ENCODE measurements around the gene TMEM131. TPM values are rescaled to one million over a fixed set of nuclear protein-coding genes. Genes with fewer than 3 reads are reported as not detected.

TMEM131 gene
- total and polyA plus RNA-seq, 3 donors from 2014 or later = 35.0 to 54.8 (median 49.6) TPM

- DNase-seq = no peak
- Histone ChIP-seq H3K9me3 (no peaks in the 10 kb centered on the region), H3K36me3 (ENCODE audit: low read depth, missing control alignments) (no peaks in the 10 kb centered on the region), H3K4me1 (no peaks in the 10 kb centered on the region), H3K4me3 (no peak overlapping the region), H3K27me3 (no peaks in the 10 kb centered on the region), H3K27ac (no peak overlapping the region)
- intact Hi-C loops (cut with DNase I; ENCODE audit: low total_unique reads) = no loop called here
- 96% methylated on average over 9 of the region's 9 CpGs for WGBS, 2 donors
- TF ChIP-seq POLR2A (IDR thresholded peaks at IDR 0.05) (no peak), CTCF (IDR thresholded peaks at IDR 0.05) (no peak)
Measured at GRCh38 chr2:97910403-97911205, 85.1 kb downstream of the TMEM131 start.

GRCh38 chr2:97908208-97908676 lies 87.5 kb downstream of the TMEM131 start:
- 88 to 93% methylated on average over 6 of the region's 6 CpGs for WGBS, 2 donors
- intact Hi-C loops (cut with DNase I; ENCODE audit: low total_unique reads) = no loop called here
- H3K27me3 ChIP-seq = no peaks in the 10 kb centered on the region
- no peak overlapping the region for H3K27ac ChIP-seq
- DNase-seq = no peak
- no peaks in the 10 kb centered on the region for H3K36me3 ChIP-seq (ENCODE audit: low read depth, missing control alignments)
- H3K4me3 ChIP-seq = no peak overlapping the region
- no peaks in the 10 kb centered on the region for H3K4me1 ChIP-seq
- TF ChIP-seq POLR2A (IDR thresholded peaks at IDR 0.05) (no peak), CTCF (IDR thresholded peaks at IDR 0.05) (no peak)
- H3K9me3 ChIP-seq = no peaks in the 10 kb centered on the region

- H3K27ac ChIP-seq = no peak overlapping the region
- intact Hi-C loops (cut with DNase I; ENCODE audit: low total_unique reads) = no loop called here
- no peak for DNase-seq
Measured at GRCh38 chr2:97907369-97908100, 88.2 kb downstream of the TMEM131 start.

GRCh38 chr2:97906307-97906706 lies 89.4 kb downstream of the TMEM131 start:
- Histone ChIP-seq H3K27ac (no peak overlapping the region), H3K27me3 (no peaks in the 10 kb centered on the region), H3K4me3 (no peak overlapping the region), H3K9me3 (no peaks in the 10 kb centered on the region), H3K36me3 (ENCODE audit: low read depth, missing control alignments) (no peaks in the 10 kb centered on the region), H3K4me1 (no peaks in the 10 kb centered on the region)
- intact Hi-C loops (cut with DNase I; ENCODE audit: low total_unique reads) = no loop called here
- no peak for TF ChIP-seq CTCF (IDR thresholded peaks at IDR 0.05)
- TF ChIP-seq POLR2A (IDR thresholded peaks at IDR 0.05) = no peak
- no peak for DNase-seq
- WGBS, 2 donors = 90 to 94% methylated on average over 1 of the region's 1 CpG

More at GRCh38 chr2:97907369-97908100, 88.2 kb downstream of the TMEM131 start:
- no peaks in the 10 kb centered on the region for H3K9me3 ChIP-seq
- no peaks in the 10 kb centered on the region for H3K4me1 ChIP-seq
- H3K36me3 ChIP-seq (ENCODE audit: low read depth, missing control alignments) = no peaks in the 10 kb centered on the region
- WGBS, 2 donors = 90 to 95% methylated on average over 6 of the region's 6 CpGs
- H3K4me3 ChIP-seq = no peak overlapping the region
- H3K27me3 ChIP-seq = no peaks in the 10 kb centered on the region
- no peak for TF ChIP-seq POLR2A (IDR thresholded peaks at IDR 0.05)
- TF ChIP-seq CTCF (IDR thresholded peaks at IDR 0.05) = no peak

Data from testis (tissue), 3 donors.